ENCODE results near the gene CIAO3. TPM values are rescaled to one million over a fixed set of nuclear protein-coding genes. Genes with fewer than 3 reads are reported as not detected.
"Not testable (repeated sequence)": the region's sequence is repeated elsewhere in the genome, so short reads cannot be mapped to it uniquely, and the experiment has no call there.

CIAO3 gene
- total and polyA plus RNA-seq, 4 experiments from 2014 or later: 10.8 to 58.2 (median 42.1) TPM

GRCh38 chr16:694863-695354 lies 45.9 kb downstream of the CIAO3 start:
- peak overlapping the region; percentile 49 to 52 for H3K4me3 ChIP-seq (ENCODE audit: low read length in 2 of 2)

DNA sequence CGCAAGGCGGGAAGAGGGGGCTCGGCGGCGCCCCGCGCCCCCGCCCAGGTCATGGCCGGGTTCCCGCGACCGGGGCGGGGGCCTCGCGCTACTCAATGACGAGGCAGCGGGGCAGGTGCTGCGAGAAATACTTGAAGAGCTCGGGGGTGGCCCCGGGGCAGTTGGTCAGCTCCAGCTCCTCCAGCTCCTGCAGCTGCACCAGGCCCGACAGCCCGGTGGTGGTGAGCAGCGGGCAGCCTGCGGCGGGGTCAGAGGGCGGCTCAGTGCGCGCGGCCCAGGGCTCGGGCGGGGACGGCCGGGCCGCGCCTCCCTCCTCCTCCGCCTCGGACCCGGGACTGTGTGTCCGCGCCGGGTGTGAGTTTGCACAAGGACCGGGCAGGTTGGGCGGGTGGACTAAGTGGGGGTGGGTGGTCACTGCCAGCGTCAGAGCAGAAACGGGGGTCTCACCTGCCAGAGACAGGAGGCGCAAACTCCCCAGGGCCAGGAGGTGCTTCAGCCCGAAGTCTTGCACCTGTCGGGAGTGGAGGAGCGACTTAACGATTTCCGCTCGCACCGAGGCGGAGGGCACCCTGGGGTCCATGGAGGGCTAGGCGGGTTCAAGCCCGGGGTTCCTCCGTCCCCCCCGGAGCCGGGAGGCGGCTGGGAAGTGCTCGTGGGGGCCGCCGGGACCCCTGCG lies 46.5 kb downstream of the CIAO3 start:
- H3K4me3 ChIP-seq (ENCODE audit: low read length in 2 of 2): peak overlapping the region in 1 of 2 donors; percentile 49
- peak in 1 of 5 donors; percentile 22 for DNase-seq
- H3K27ac ChIP-seq (ENCODE audit: low read depth, low read length): peak overlapping the region; percentile 43

More at GRCh38 chr16:694863-695354, 45.9 kb downstream of the CIAO3 start:
- Histone ChIP-seq H3K27ac (ENCODE audit: low read depth, low read length) (peak overlapping the region; percentile 43), H3K9me3 (ENCODE audit: control insufficient read depth in 1 of 2, low read length in 2 of 2) (no peaks in the 10 kb centered on the region), H3K4me1 (ENCODE audit: insufficient read depth, low read length) (peaks cover 40% of the 10 kb centered on the region), H3K36me3 (ENCODE audit: insufficient read depth, low read length) (no peaks in the 10 kb centered on the region), H3K27me3 (ENCODE audit: insufficient read depth, low read length) (no peaks in the 10 kb centered on the region)
- POLR2A ChIA-PET (ENCODE audit: partially characterized antibody): interaction anchor here (0.6 to 8.0 kb wide), 21 partner anchors 9 to 299 kb away, joined by 3 to 212 read pairs (median 9); partner anchors contain the start of genes ANTKMT, CAPN15, CCDC78 and CHTF18
- Mint-ChIP-seq H3K4me3 (peak overlapping the region; percentile 20 to 84 (median 53)), H3K4me1 (peaks cover 16 to 60% (median 30%) of the 10 kb centered on the region in 4 donors), H3K27me3 (no peaks in the 10 kb centered on the region), H3K27ac (peak overlapping the region in 1 of 7 donors; percentile 38), H3K9me3 (peaks cover 0 to 4% (median 0%) of the 10 kb centered on the region in 8 donors), H3K36me3 (peaks cover 0 to 9% of the 10 kb centered on the region in 2 donors)
- intact Hi-C loops (cut with micrococcal nuclease): no loop called here
- CTCF ChIA-PET (ENCODE audit: partially characterized antibody): interaction anchor here (0.7 to 2.3 kb wide), 7 partner anchors 9 to 116 kb away, joined by 3 to 8 read pairs (median 3); partner anchors contain the start of gene RHOT2
- DNase-seq: no peak

DNA sequence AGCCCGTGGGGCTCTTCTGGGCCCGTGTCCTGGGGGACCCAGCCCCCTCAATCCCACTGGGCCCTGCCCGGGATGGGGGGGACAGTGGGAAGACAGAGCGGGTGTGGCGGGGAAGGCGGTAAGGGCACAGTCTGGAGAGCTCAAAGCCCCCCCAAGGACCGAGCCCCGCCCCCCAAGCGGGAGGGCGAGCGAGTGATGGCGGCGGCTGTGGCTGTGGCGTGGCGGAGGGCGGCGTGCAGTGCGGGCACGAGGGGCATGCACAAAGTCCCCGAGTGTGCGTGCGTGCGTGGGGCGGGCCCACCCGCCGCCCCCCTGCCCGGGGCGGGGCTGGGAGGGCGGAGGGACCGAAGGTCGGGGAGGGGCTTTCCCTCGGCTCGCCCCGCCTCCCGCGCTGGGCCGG lies 47.0 kb downstream of the CIAO3 start:
- Histone ChIP-seq H3K27me3 (ENCODE audit: insufficient read depth, low read length) (no peaks in the 10 kb centered on the region), H3K4me3 (ENCODE audit: low read length in 2 of 2) (no peak overlapping the region), H3K27ac (ENCODE audit: low read depth, low read length) (no peak overlapping the region), H3K9me3 (ENCODE audit: control insufficient read depth in 1 of 2, low read length in 2 of 2) (no peaks in the 10 kb centered on the region), H3K4me1 (ENCODE audit: insufficient read depth, low read length) (peaks cover 40% of the 10 kb centered on the region), H3K36me3 (ENCODE audit: insufficient read depth, low read length) (no peaks in the 10 kb centered on the region)
- H3K4me1 Mint-ChIP-seq: peaks cover 16 to 60% (median 32%) of the 10 kb centered on the region in 4 donors
- peaks cover 0 to 9% of the 10 kb centered on the region in 2 donors for H3K36me3 Mint-ChIP-seq
- ChIA-PET POLR2A (ENCODE audit: partially characterized antibody) (interaction anchor here (2.6 to 8.0 kb wide), 4 partner anchors 11 to 57 kb away, joined by 20 to 212 read pairs (median 94); partner anchors contain the start of genes ANTKMT, CCDC78, HAGHL and JMJD8), CTCF (ENCODE audit: partially characterized antibody) (interaction anchor here (1.9 kb wide), 1 partner anchor 19 kb away, joined by 6 read pairs; no protein-coding TSS in a partner anchor)
- peak in 1 of 5 donors; percentile 38 for DNase-seq
- peak overlapping the region in 2 of 8 donors; percentile 21 for H3K4me3 Mint-ChIP-seq
- H3K9me3 Mint-ChIP-seq: peaks cover 0 to 4% (median 0%) of the 10 kb centered on the region in 8 donors
- intact Hi-C loops (cut with micrococcal nuclease): no loop called here
- H3K27ac Mint-ChIP-seq: peak overlapping the region in 3 of 7 donors; percentile 4 to 91 (median 57)
- no peaks in the 10 kb centered on the region for H3K27me3 Mint-ChIP-seq

More for the DNA sequence above, 46.5 kb downstream of the CIAO3 start:
- intact Hi-C loops (cut with micrococcal nuclease): no loop called here
- CTCF ChIA-PET (ENCODE audit: partially characterized antibody): interaction anchor here (1.9 to 2.3 kb wide), 2 partner anchors 18 to 91 kb away, joined by 6 to 8 read pairs; no protein-coding TSS in a partner anchor
- peaks cover 0 to 4% (median 0%) of the 10 kb centered on the region in 8 donors for H3K9me3 Mint-ChIP-seq
- Histone ChIP-seq H3K36me3 (ENCODE audit: insufficient read depth, low read length) (no peaks in the 10 kb centered on the region), H3K9me3 (ENCODE audit: control insufficient read depth in 1 of 2, low read length in 2 of 2) (no peaks in the 10 kb centered on the region), H3K4me1 (ENCODE audit: insufficient read depth, low read length) (peaks cover 40% of the 10 kb centered on the region), H3K27me3 (ENCODE audit: insufficient read depth, low read length) (no peaks in the 10 kb centered on the region)
- H3K4me1 Mint-ChIP-seq: peaks cover 16 to 60% (median 31%) of the 10 kb centered on the region in 4 donors
- H3K4me3 Mint-ChIP-seq: peak overlapping the region; percentile 47 to 86 (median 80)
- POLR2A ChIA-PET (ENCODE audit: partially characterized antibody): interaction anchor here (2.0 to 8.0 kb wide), 7 partner anchors 10 to 58 kb away, joined by 14 to 212 read pairs (median 23); partner anchors contain the start of genes ANTKMT, CCDC78, HAGHL and JMJD8
- H3K27ac Mint-ChIP-seq: peak overlapping the region in 4 of 7 donors; percentile 38 to 88 (median 74)
- H3K36me3 Mint-ChIP-seq: peaks cover 0 to 9% of the 10 kb centered on the region in 2 donors
- H3K27me3 Mint-ChIP-seq: no peaks in the 10 kb centered on the region

DNA sequence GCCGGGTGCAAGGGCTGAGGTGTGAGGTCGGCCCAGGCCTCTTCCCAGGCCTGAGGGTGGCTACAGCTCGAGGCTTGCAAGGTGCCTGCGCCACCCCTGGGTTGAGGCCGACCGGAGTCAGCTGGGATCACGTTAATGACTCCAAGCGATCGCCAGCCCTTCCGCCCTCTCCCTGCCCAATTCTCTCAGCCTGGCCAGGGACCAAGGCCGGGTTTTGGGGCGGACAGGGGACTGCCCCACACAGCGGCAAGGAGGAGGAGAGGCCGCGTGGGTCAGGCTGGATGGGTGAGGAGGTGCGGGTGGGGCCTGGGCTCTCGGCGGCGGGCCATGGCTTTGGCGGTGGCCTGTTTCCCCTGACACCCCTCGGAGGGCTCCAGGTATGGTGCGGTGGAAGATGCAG lies 47.4 kb downstream of the CIAO3 start:
- no peaks in the 10 kb centered on the region for H3K9me3 ChIP-seq (ENCODE audit: control insufficient read depth in 1 of 2, low read length in 2 of 2)
- no peaks in the 10 kb centered on the region for H3K36me3 ChIP-seq (ENCODE audit: insufficient read depth, low read length)
- peaks cover 40% of the 10 kb centered on the region for H3K4me1 ChIP-seq (ENCODE audit: insufficient read depth, low read length)
- Mint-ChIP-seq H3K9me3 (peaks cover 0 to 4% (median 0%) of the 10 kb centered on the region in 8 donors), H3K27me3 (no peaks in the 10 kb centered on the region), H3K36me3 (peaks cover 0 to 9% of the 10 kb centered on the region in 2 donors), H3K4me1 (peaks cover 17 to 59% (median 32%) of the 10 kb centered on the region in 4 donors), H3K27ac (peak overlapping the region in 3 of 7 donors; percentile 4 to 91 (median 57)), H3K4me3 (peak overlapping the region in 2 of 8 donors; percentile 21)
- no peak overlapping the region for H3K27ac ChIP-seq (ENCODE audit: low read depth, low read length)
- no peak for DNase-seq
- ChIA-PET CTCF (ENCODE audit: partially characterized antibody) (interaction anchor here (1.9 kb wide), 1 partner anchor 19 kb away, joined by 6 read pairs; no protein-coding TSS in a partner anchor), POLR2A (ENCODE audit: partially characterized antibody) (interaction anchor here (3.3 to 8.0 kb wide), 3 partner anchors 11 to 57 kb away, joined by 20 to 212 read pairs (median 166); partner anchors contain the start of genes ANTKMT, CCDC78, HAGHL and JMJD8)
- H3K27me3 ChIP-seq (ENCODE audit: insufficient read depth, low read length): no peaks in the 10 kb centered on the region
- H3K4me3 ChIP-seq (ENCODE audit: low read length in 2 of 2): no peak overlapping the region
- intact Hi-C loops (cut with micrococcal nuclease): no loop called here

- DNase-seq: no peak
- peak overlapping the region in 7 of 8 donors; percentile 12 to 72 (median 36) for H3K4me3 Mint-ChIP-seq
- H3K27ac ChIP-seq (ENCODE audit: low read depth, low read length): no peak overlapping the region
- no peaks in the 10 kb centered on the region for H3K27me3 Mint-ChIP-seq
- H3K27me3 ChIP-seq (ENCODE audit: insufficient read depth, low read length): no peaks in the 10 kb centered on the region
- H3K36me3 Mint-ChIP-seq: peaks cover 0 to 9% of the 10 kb centered on the region in 2 donors
- H3K4me1 Mint-ChIP-seq: peaks cover 17 to 55% (median 32%) of the 10 kb centered on the region in 4 donors
- POLR2A ChIA-PET (ENCODE audit: partially characterized antibody): interaction anchor here (1.2 to 8.0 kb wide), 4 partner anchors 10 to 56 kb away, joined by 4 to 212 read pairs (median 93); partner anchors contain the start of genes ANTKMT, CCDC78, HAGHL and JMJD8
- intact Hi-C loops (cut with micrococcal nuclease): no loop called here
- H3K9me3 ChIP-seq (ENCODE audit: control insufficient read depth in 1 of 2, low read length in 2 of 2): no peaks in the 10 kb centered on the region
- peaks cover 0 to 4% (median 0%) of the 10 kb centered on the region in 8 donors for H3K9me3 Mint-ChIP-seq
- CTCF ChIA-PET (ENCODE audit: partially characterized antibody): interaction anchor here (1.9 kb wide), 1 partner anchor 20 kb away, joined by 6 read pairs; no protein-coding TSS in a partner anchor
- H3K4me1 ChIP-seq (ENCODE audit: insufficient read depth, low read length): peaks cover 39% of the 10 kb centered on the region
- peak overlapping the region in 6 of 7 donors; percentile 9 to 91 (median 56) for H3K27ac Mint-ChIP-seq
- H3K4me3 ChIP-seq (ENCODE audit: low read length in 2 of 2): no peak overlapping the region
- H3K36me3 ChIP-seq (ENCODE audit: insufficient read depth, low read length): no peaks in the 10 kb centered on the region
Measured at GRCh38 chr16:692356-693108, 48.3 kb downstream of the CIAO3 start.

DNA sequence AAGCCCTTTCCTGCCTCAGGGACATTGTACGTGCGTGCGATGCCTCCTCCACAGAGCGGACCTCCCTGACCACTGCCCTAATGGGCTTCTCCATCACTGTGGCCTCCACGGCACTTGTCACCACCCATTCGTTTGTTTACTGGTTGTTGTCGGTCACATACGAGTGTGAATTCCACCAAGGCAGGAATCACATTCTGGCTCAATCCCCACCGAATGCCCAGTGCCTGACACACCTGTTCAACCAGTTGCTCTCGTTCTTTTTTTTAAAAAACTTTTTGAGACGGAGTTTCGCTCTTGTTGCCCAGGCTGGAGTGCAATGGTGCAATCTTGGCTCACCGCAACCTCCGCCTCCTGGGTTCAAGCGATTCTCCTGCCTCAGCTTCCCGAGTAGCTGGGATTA lies 49.6 kb downstream of the CIAO3 start:
- DNase-seq; H3K36me3 Mint-ChIP-seq; H3K27me3 ChIP-seq (ENCODE audit: insufficient read depth, low read length); H3K9me3 Mint-ChIP-seq; CTCF ChIA-PET (ENCODE audit: partially characterized antibody); H3K27me3 Mint-ChIP-seq; H3K27ac ChIP-seq (ENCODE audit: low read depth, low read length); H3K9me3 ChIP-seq (ENCODE audit: control insufficient read depth in 1 of 2, low read length in 2 of 2); H3K36me3 ChIP-seq (ENCODE audit: insufficient read depth, low read length); H3K4me3 ChIP-seq (ENCODE audit: low read length in 2 of 2); intact Hi-C loops (cut with micrococcal nuclease): not testable (repeated sequence)
- Mint-ChIP-seq H3K4me3 (peak overlapping the region; percentile 62 to 94 (median 89)), H3K4me1 (peaks cover 14 to 46% (median 30%) of the 10 kb centered on the region in 4 donors), H3K27ac (peak overlapping the region in 4 of 7 donors; percentile 57 to 91 (median 84))
- POLR2A ChIA-PET (ENCODE audit: partially characterized antibody): interaction anchor here (2.4 to 8.0 kb wide), 3 partner anchors 9 to 33 kb away, joined by 18 to 212 read pairs (median 166); partner anchors contain the start of genes ANTKMT, CCDC78, HAGHL and JMJD8
- H3K4me1 ChIP-seq (ENCODE audit: insufficient read depth, low read length): peaks cover 34% of the 10 kb centered on the region

All from CD4-positive, alpha-beta memory T cell (primary cell).